Keratinocyte (primary cell): ENCODE measurements around the gene MAML1.

Experiments used
- CTCF ChIP-seq, 3 experiments: IDR thresholded peaks in 1 of 3; conservative IDR thresholded peaks in 1 of 3; optimal IDR thresholded peaks in 1 of 3; 2 replicates in 2 of 3; 3 replicates in 1 of 3; pipeline versions ENCODE3 to v1.5.1; 2011; ENCODE audit warnings: low read length in 3 of 3, mild to moderate bottlenecking in 3 of 3, moderate library complexity in 2 of 3, control low read depth in 1 of 3, inconsistent platforms in 1 of 3; ENCODE audit not compliant: insufficient read depth in 2 of 3; ENCODE audit errors: extremely low read depth in 1 of 3
- EZH2 ChIP-seq: IDR thresholded peaks from one replicate; pipeline ENCODE4 v1.6.1; 2012; ENCODE audit warnings: inconsistent platforms, mild to moderate bottlenecking, low read length, moderate library complexity

DNA sequence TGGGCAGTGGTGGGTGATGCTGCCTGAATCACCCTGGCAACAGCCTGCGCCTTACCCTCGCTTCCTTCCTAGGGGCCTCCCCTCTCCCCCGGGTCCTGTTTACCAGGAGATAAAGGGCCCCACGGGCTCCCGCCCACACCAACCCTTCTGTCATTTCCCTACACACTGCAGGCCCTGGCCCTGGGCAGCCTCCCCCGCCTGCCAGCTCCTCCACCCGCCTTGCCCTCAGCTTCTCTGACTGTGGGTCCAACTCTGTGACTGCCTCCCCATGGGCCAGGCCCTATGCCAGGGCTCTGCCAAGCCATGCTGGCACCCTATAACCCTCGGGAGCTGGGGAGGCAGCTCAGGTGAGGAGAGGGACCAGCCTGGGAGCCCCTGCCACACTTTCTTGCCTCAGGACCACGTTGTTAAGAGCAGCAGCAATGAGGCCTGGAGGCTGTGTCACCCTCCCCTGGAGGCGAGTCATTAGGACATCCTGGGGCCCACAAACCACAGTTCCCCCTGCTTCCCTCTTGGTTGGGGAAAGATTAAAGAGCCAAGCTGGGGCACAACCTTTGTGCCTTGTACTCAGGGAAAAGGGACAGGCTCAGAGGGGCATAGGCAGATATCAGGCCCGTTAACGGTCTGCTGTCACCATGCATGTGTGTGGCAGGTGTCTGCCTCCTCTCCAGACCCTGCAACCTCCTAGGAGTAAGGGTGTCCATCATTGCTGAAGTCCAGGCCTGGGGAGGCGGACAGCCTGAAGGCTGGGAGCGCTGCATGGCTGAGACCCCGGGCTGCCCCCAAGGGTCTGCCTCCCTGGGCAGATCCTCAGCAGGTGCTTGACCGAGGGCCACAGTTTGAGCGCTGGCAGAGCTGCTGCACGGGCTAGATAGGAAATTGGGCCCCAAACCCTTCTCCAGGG, 71.3 kb downstream of the MAML1 start:
- TF ChIP-seq CTCF (optimal IDR thresholded peaks at IDR 0.05 in 1 of 3, IDR thresholded peaks at IDR 0.05 in 1 of 3, conservative IDR thresholded peaks at IDR 0.05 in 1 of 3; ENCODE audit: extremely low read depth in 1 of 3, insufficient read depth in 2 of 3, low read length in 3 of 3): no peak
- no peak for TF ChIP-seq EZH2
